Measurements from ENCODE around the gene TLDC2. TPM values are rescaled to one million over a fixed set of nuclear protein-coding genes. Genes with fewer than 3 reads are reported as not detected.

Gene TLDC2
- total and polyA plus RNA-seq, 3 experiments from 2014 or later, result 0.29 TPM; not detected in 2

GRCh38 chr20:36908603-36909002 lies 32.7 kb downstream of the TLDC2 start:
- no peaks in the 10 kb centered on the region for H3K27me3 Mint-ChIP-seq
- no peak overlapping the region for H3K4me3 ChIP-seq (ENCODE audit: low read length)
- peaks cover 10% of the 10 kb centered on the region for H3K4me1 ChIP-seq (ENCODE audit: insufficient read depth, low read length)
- H3K27me3 ChIP-seq (ENCODE audit: insufficient read depth, low read length, poor library complexity, severe bottlenecking), result no peaks in the 10 kb centered on the region
- no peak overlapping the region for H3K27ac Mint-ChIP-seq
- POLR2A ChIA-PET, result no interaction called here
- H3K9me3 ChIP-seq (ENCODE audit: low read length), result no peaks in the 10 kb centered on the region
- peaks cover 10 to 21% (median 12%) of the 10 kb centered on the region in 3 donors for H3K4me1 Mint-ChIP-seq
- H3K27ac ChIP-seq (ENCODE audit: low read depth, low read length), result no peak overlapping the region
- H3K4me3 Mint-ChIP-seq, result no peak overlapping the region
- no peak for DNase-seq
- no peaks in the 10 kb centered on the region for H3K9me3 Mint-ChIP-seq
- H3K36me3 ChIP-seq (ENCODE audit: insufficient read depth, low read length), result peaks cover 47% of the 10 kb centered on the region
- H3K36me3 Mint-ChIP-seq, result peaks cover 0 to 71% (median 31%) of the 10 kb centered on the region in 3 donors
- CTCF ChIA-PET, result interaction anchor here (0.7 to 2.3 kb wide), 3 partner anchors 10 to 13 kb away, joined by 3 to 7 read pairs (median 4); no protein-coding TSS in a partner anchor

- H3K4me3 Mint-ChIP-seq, result no peak overlapping the region
- H3K36me3 ChIP-seq (ENCODE audit: insufficient read depth, low read length), result peaks cover 68% of the 10 kb centered on the region
- no peak overlapping the region for H3K27ac ChIP-seq (ENCODE audit: low read depth, low read length)
- CTCF ChIA-PET, result no interaction called here
- H3K4me1 Mint-ChIP-seq, result peaks cover 4 to 14% (median 12%) of the 10 kb centered on the region in 3 donors
- no peaks in the 10 kb centered on the region for H3K9me3 Mint-ChIP-seq
- DNase-seq, result no peak
- H3K27me3 Mint-ChIP-seq, result no peaks in the 10 kb centered on the region
- POLR2A ChIA-PET, result no interaction called here
- H3K9me3 ChIP-seq (ENCODE audit: low read length), result no peaks in the 10 kb centered on the region
- no peak overlapping the region for H3K27ac Mint-ChIP-seq
- peaks cover 3 to 63% (median 16%) of the 10 kb centered on the region in 3 donors for H3K36me3 Mint-ChIP-seq
- H3K27me3 ChIP-seq (ENCODE audit: insufficient read depth, low read length, poor library complexity, severe bottlenecking), result no peaks in the 10 kb centered on the region
- H3K4me1 ChIP-seq (ENCODE audit: insufficient read depth, low read length), result peaks cover 11% of the 10 kb centered on the region
- no peak overlapping the region for H3K4me3 ChIP-seq (ENCODE audit: low read length)
Measured at GRCh38 chr20:36916199-36916598, 40.3 kb downstream of the TLDC2 start.

- CTCF ChIA-PET, result no interaction called here
- no peak for DNase-seq
Measured at GRCh38 chr20:36917240-36917639, 41.3 kb downstream of the TLDC2 start.

GRCh38 chr20:36917943-36918342 lies 42.0 kb downstream of the TLDC2 start:
- no peak for DNase-seq
- H3K9me3 ChIP-seq (ENCODE audit: low read length), result no peaks in the 10 kb centered on the region
- peaks cover 11% of the 10 kb centered on the region for H3K4me1 ChIP-seq (ENCODE audit: insufficient read depth, low read length)
- peaks cover 4 to 13% (median 12%) of the 10 kb centered on the region in 3 donors for H3K4me1 Mint-ChIP-seq
- CTCF ChIA-PET, result interaction anchor here (1.2 to 2.2 kb wide), 2 partner anchors 20 to 91 kb away, joined by 3 to 11 read pairs; no protein-coding TSS in a partner anchor
- peaks cover 57% of the 10 kb centered on the region for H3K36me3 ChIP-seq (ENCODE audit: insufficient read depth, low read length)
- POLR2A ChIA-PET, result interaction anchor here (0.6 kb wide), 1 partner anchor 1253 kb away, joined by 3 read pairs; no protein-coding TSS in a partner anchor
- no peaks in the 10 kb centered on the region for H3K9me3 Mint-ChIP-seq
- no peak overlapping the region for H3K27ac Mint-ChIP-seq
- no peak overlapping the region for H3K4me3 Mint-ChIP-seq
- no peak overlapping the region for H3K4me3 ChIP-seq (ENCODE audit: low read length)
- H3K27ac ChIP-seq (ENCODE audit: low read depth, low read length), result no peak overlapping the region
- H3K36me3 Mint-ChIP-seq, result peaks cover 3 to 61% (median 5%) of the 10 kb centered on the region in 3 donors
- H3K27me3 ChIP-seq (ENCODE audit: insufficient read depth, low read length, poor library complexity, severe bottlenecking), result no peaks in the 10 kb centered on the region
- H3K27me3 Mint-ChIP-seq, result no peaks in the 10 kb centered on the region

More at GRCh38 chr20:36917240-36917639, 41.3 kb downstream of the TLDC2 start:
- POLR2A ChIA-PET, result no interaction called here
- Mint-ChIP-seq H3K27me3 (no peaks in the 10 kb centered on the region), H3K4me1 (peaks cover 4 to 14% (median 12%) of the 10 kb centered on the region in 3 donors), H3K9me3 (no peaks in the 10 kb centered on the region), H3K4me3 (no peak overlapping the region), H3K36me3 (peaks cover 3 to 58% (median 8%) of the 10 kb centered on the region in 3 donors), H3K27ac (peak overlapping the region in 1 of 8 donors; percentile 22)
- Histone ChIP-seq H3K4me3 (ENCODE audit: low read length) (no peak overlapping the region), H3K9me3 (ENCODE audit: low read length) (no peaks in the 10 kb centered on the region), H3K36me3 (ENCODE audit: insufficient read depth, low read length) (peaks cover 58% of the 10 kb centered on the region), H3K27ac (ENCODE audit: low read depth, low read length) (no peak overlapping the region), H3K4me1 (ENCODE audit: insufficient read depth, low read length) (peaks cover 11% of the 10 kb centered on the region), H3K27me3 (ENCODE audit: insufficient read depth, low read length, poor library complexity, severe bottlenecking) (no peaks in the 10 kb centered on the region)

GRCh38 chr20:36919715-36920333 lies 43.9 kb downstream of the TLDC2 start:
- H3K36me3 ChIP-seq (ENCODE audit: insufficient read depth, low read length), result peaks cover 57% of the 10 kb centered on the region
- no peak overlapping the region for H3K27ac ChIP-seq (ENCODE audit: low read depth, low read length)
- H3K4me3 ChIP-seq (ENCODE audit: low read length), result no peak overlapping the region
- peaks cover 0 to 64% (median 9%) of the 10 kb centered on the region in 3 donors for H3K36me3 Mint-ChIP-seq
- no peaks in the 10 kb centered on the region for H3K9me3 ChIP-seq (ENCODE audit: low read length)
- peaks cover 11 to 25% (median 22%) of the 10 kb centered on the region in 3 donors for H3K4me1 Mint-ChIP-seq
- ChIA-PET CTCF (interaction anchor here (0.9 to 2.2 kb wide), 9 partner anchors 10 to 162 kb away, joined by 3 to 11 read pairs (median 3); no protein-coding TSS in a partner anchor), POLR2A (interaction anchor here (0.6 to 1.2 kb wide), 2 partner anchors 17 to 168 kb away, joined by 3 read pairs; no protein-coding TSS in a partner anchor)
- H3K27me3 ChIP-seq (ENCODE audit: insufficient read depth, low read length, poor library complexity, severe bottlenecking), result no peaks in the 10 kb centered on the region
- H3K27me3 Mint-ChIP-seq, result no peaks in the 10 kb centered on the region
- peak in 3 of 5 donors; percentile 6 to 57 (median 40) for DNase-seq
- no peaks in the 10 kb centered on the region for H3K9me3 Mint-ChIP-seq
- peak overlapping the region in 6 of 8 donors; percentile 13 to 92 (median 88) for H3K27ac Mint-ChIP-seq
- H3K4me1 ChIP-seq (ENCODE audit: insufficient read depth, low read length), result peaks cover 24% of the 10 kb centered on the region
- H3K4me3 Mint-ChIP-seq, result no peak overlapping the region

- POLR2A ChIA-PET, result interaction anchor here (0.6 to 1.2 kb wide), 2 partner anchors 16 to 167 kb away, joined by 3 read pairs; no protein-coding TSS in a partner anchor
- no peaks in the 10 kb centered on the region for H3K27me3 Mint-ChIP-seq
- H3K36me3 Mint-ChIP-seq, result peaks cover 0 to 62% (median 13%) of the 10 kb centered on the region in 3 donors
- peaks cover 15 to 29% (median 27%) of the 10 kb centered on the region in 3 donors for H3K4me1 Mint-ChIP-seq
- no peak for DNase-seq
- H3K27me3 ChIP-seq (ENCODE audit: insufficient read depth, low read length, poor library complexity, severe bottlenecking), result no peaks in the 10 kb centered on the region
- no peaks in the 10 kb centered on the region for H3K9me3 Mint-ChIP-seq
- peak overlapping the region in 2 of 8 donors; percentile 13 to 50 for H3K27ac Mint-ChIP-seq
- no peak overlapping the region for H3K4me3 Mint-ChIP-seq
- H3K4me3 ChIP-seq (ENCODE audit: low read length), result no peak overlapping the region
- no peak overlapping the region for H3K27ac ChIP-seq (ENCODE audit: low read depth, low read length)
- H3K4me1 ChIP-seq (ENCODE audit: insufficient read depth, low read length), result peaks cover 24% of the 10 kb centered on the region
- CTCF ChIA-PET, result interaction anchor here (1.1 to 2.2 kb wide), 6 partner anchors 13 to 161 kb away, joined by 3 to 11 read pairs (median 3); no protein-coding TSS in a partner anchor
- peaks cover 55% of the 10 kb centered on the region for H3K36me3 ChIP-seq (ENCODE audit: insufficient read depth, low read length)
- H3K9me3 ChIP-seq (ENCODE audit: low read length), result no peaks in the 10 kb centered on the region
Measured at GRCh38 chr20:36920334-36920730, 44.4 kb downstream of the TLDC2 start.

- Mint-ChIP-seq H3K27me3 (no peaks in the 10 kb centered on the region), H3K4me3 (peak overlapping the region in 1 of 7 donors; percentile 32), H3K36me3 (peaks cover 9 to 79% (median 27%) of the 10 kb centered on the region in 3 donors), H3K27ac (peak overlapping the region in 7 of 8 donors; percentile 9 to 88 (median 78)), H3K9me3 (no peaks in the 10 kb centered on the region), H3K4me1 (peaks cover 31 to 46% (median 45%) of the 10 kb centered on the region in 3 donors)
- H3K4me1 ChIP-seq (ENCODE audit: insufficient read depth, low read length), result peaks cover 25% of the 10 kb centered on the region
- no peak overlapping the region for H3K4me3 ChIP-seq (ENCODE audit: low read length)
- no peak for DNase-seq
- no peaks in the 10 kb centered on the region for H3K9me3 ChIP-seq (ENCODE audit: low read length)
- no peak overlapping the region for H3K27ac ChIP-seq (ENCODE audit: low read depth, low read length)
- ChIA-PET POLR2A (no interaction called here), CTCF (interaction anchor here (1.4 to 3.1 kb wide), 2 partner anchors 10 to 85 kb away, joined by 3 to 11 read pairs; no protein-coding TSS in a partner anchor)
- H3K27me3 ChIP-seq (ENCODE audit: insufficient read depth, low read length, poor library complexity, severe bottlenecking), result no peaks in the 10 kb centered on the region
- H3K36me3 ChIP-seq (ENCODE audit: insufficient read depth, low read length), result peaks cover 32% of the 10 kb centered on the region
Measured at GRCh38 chr20:36924167-36925045, 48.5 kb downstream of the TLDC2 start.
